WTC11 (cell line): ENCODE measurements around the gene VTI1A.

Experiments
- ELF4 ChIP-seq: sonication (generic); formaldehyde crosslinking; IDR thresholded peaks from 2 replicates; pipeline ENCODE4 v1.8.1; 2022; ENCODE audit warnings: low read depth, mild to moderate bottlenecking, moderate library complexity, missing genetic modification reagents
- IRF2 ChIP-seq: sonication (generic); formaldehyde crosslinking; IDR thresholded peaks from 2 replicates; pipeline ENCODE4 v1.8.0; 2022; ENCODE audit warnings: low read depth, missing genetic modification reagents, borderline replicate concordance
- MXD4 ChIP-seq: fragments of 250-450 bp; sonication (Bioruptor Pico); IDR thresholded peaks from 2 replicates; pipeline ENCODE4 v1.8.0; 2021; ENCODE audit warnings: mild to moderate bottlenecking, moderate library complexity, borderline replicate concordance
- NFE2L1 ChIP-seq: sonication (generic); formaldehyde crosslinking; IDR thresholded peaks from 2 replicates; pipeline ENCODE4 v1.8.1; 2023; ENCODE audit warnings: missing genetic modification reagents
- SMAD3 ChIP-seq: sonication (generic); formaldehyde crosslinking; IDR thresholded peaks from 2 replicates; pipeline ENCODE4 v1.8.0; 2022; ENCODE audit warnings: missing genetic modification reagents, mild to moderate bottlenecking, borderline replicate concordance
- SMAD4 ChIP-seq: sonication (generic); formaldehyde crosslinking; IDR thresholded peaks from 2 replicates; pipeline ENCODE4 v1.8.0; 2022; ENCODE audit warnings: mild to moderate bottlenecking, missing genetic modification reagents
- ZNF396 ChIP-seq: fragments of 250-450 bp; sonication (Bioruptor Pico); IDR thresholded peaks from 2 replicates; pipeline ENCODE4 v1.8.0; 2021; ENCODE audit warnings: mild to moderate bottlenecking, moderate library complexity, borderline replicate concordance
- TF ChIP-seq, protein P1 (sequence below): fragments of 200-600 bp; IDR thresholded peaks from 2 replicates; pipeline ENCODE4 v1.8.0; 2022; ENCODE audit warnings: antibody characterized with exemption
- TF ChIP-seq, protein P2 (sequence below): sonication (generic); formaldehyde crosslinking; IDR thresholded peaks from 2 replicates; pipeline ENCODE4 v1.8.1; 2023; ENCODE audit warnings: mild to moderate bottlenecking, missing genetic modification reagents
- TF ChIP-seq, protein P3 (sequence below): sonication (generic); formaldehyde crosslinking; IDR thresholded peaks from 2 replicates; pipeline ENCODE4 v1.8.1; 2022; ENCODE audit warnings: mild to moderate bottlenecking, missing genetic modification reagents, moderate library complexity, borderline replicate concordance
- TF ChIP-seq, protein P4 (sequence below): fragments of 250-450 bp; sonication (Bioruptor Pico); IDR thresholded peaks from 2 replicates; pipeline ENCODE4 v2.1.2; 2022; ENCODE audit warnings: mild to moderate bottlenecking, moderate library complexity
- TF ChIP-seq, protein P5 (sequence below): sonication (generic); formaldehyde crosslinking; IDR thresholded peaks from 2 replicates; pipeline ENCODE4 v1.8.0; 2022; ENCODE audit warnings: mild to moderate bottlenecking, missing genetic modification reagents
- TF ChIP-seq, protein P6 (sequence below): sonication (generic); formaldehyde crosslinking; conservative IDR thresholded peaks from 2 replicates; pipeline ENCODE4 v1.8.1; 2022; ENCODE audit warnings: mild to moderate bottlenecking, missing genetic modification reagents
- TF ChIP-seq, protein P7 (sequence below): sonication (generic); formaldehyde crosslinking; IDR thresholded peaks from 2 replicates; pipeline ENCODE4 v1.8.0; 2023; ENCODE audit warnings: missing genetic modification reagents, mild to moderate bottlenecking, borderline replicate concordance

DNA sequence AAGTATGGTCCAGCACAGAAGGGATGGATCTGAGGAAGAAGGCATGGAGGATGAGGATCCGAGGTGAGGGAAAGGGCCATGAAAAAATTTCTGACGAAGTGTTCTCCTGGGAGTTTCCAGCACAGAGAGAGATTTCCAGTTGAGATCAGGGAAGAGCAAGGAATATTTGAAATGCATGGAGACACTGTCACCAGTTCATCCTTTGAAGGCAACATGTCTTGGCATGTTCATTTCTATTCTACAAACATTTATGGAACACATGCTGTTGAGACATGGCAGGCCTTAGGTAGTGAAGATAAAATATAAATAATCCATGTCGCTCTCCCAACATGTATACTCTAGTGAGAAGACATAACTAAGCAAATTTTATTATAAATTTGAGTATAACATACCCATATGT, 269.1 kb downstream of the VTI1A start:
- TF ChIP-seq NFE2L1 (CRISPR knock-in tag) = no peak
- TF ChIP-seq, protein P1, sequence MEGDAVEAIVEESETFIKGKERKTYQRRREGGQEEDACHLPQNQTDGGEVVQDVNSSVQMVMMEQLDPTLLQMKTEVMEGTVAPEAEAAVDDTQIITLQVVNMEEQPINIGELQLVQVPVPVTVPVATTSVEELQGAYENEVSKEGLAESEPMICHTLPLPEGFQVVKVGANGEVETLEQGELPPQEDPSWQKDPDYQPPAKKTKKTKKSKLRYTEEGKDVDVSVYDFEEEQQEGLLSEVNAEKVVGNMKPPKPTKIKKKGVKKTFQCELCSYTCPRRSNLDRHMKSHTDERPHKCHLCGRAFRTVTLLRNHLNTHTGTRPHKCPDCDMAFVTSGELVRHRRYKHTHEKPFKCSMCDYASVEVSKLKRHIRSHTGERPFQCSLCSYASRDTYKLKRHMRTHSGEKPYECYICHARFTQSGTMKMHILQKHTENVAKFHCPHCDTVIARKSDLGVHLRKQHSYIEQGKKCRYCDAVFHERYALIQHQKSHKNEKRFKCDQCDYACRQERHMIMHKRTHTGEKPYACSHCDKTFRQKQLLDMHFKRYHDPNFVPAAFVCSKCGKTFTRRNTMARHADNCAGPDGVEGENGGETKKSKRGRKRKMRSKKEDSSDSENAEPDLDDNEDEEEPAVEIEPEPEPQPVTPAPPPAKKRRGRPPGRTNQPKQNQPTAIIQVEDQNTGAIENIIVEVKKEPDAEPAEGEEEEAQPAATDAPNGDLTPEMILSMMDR = no peak
- no peak for TF ChIP-seq ZNF396 (CRISPR knock-in tag)
- TF ChIP-seq, protein P2, sequence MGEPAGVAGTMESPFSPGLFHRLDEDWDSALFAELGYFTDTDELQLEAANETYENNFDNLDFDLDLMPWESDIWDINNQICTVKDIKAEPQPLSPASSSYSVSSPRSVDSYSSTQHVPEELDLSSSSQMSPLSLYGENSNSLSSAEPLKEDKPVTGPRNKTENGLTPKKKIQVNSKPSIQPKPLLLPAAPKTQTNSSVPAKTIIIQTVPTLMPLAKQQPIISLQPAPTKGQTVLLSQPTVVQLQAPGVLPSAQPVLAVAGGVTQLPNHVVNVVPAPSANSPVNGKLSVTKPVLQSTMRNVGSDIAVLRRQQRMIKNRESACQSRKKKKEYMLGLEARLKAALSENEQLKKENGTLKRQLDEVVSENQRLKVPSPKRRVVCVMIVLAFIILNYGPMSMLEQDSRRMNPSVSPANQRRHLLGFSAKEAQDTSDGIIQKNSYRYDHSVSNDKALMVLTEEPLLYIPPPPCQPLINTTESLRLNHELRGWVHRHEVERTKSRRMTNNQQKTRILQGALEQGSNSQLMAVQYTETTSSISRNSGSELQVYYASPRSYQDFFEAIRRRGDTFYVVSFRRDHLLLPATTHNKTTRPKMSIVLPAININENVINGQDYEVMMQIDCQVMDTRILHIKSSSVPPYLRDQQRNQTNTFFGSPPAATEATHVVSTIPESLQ (CRISPR knock-in tag) = no peak
- TF ChIP-seq SMAD4 (CRISPR knock-in tag) = no peak
- TF ChIP-seq, protein P3, sequence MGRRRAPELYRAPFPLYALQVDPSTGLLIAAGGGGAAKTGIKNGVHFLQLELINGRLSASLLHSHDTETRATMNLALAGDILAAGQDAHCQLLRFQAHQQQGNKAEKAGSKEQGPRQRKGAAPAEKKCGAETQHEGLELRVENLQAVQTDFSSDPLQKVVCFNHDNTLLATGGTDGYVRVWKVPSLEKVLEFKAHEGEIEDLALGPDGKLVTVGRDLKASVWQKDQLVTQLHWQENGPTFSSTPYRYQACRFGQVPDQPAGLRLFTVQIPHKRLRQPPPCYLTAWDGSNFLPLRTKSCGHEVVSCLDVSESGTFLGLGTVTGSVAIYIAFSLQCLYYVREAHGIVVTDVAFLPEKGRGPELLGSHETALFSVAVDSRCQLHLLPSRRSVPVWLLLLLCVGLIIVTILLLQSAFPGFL (CRISPR knock-in tag) = no peak
- no peak for TF ChIP-seq SMAD3 (CRISPR knock-in tag)
- TF ChIP-seq, protein P4, sequence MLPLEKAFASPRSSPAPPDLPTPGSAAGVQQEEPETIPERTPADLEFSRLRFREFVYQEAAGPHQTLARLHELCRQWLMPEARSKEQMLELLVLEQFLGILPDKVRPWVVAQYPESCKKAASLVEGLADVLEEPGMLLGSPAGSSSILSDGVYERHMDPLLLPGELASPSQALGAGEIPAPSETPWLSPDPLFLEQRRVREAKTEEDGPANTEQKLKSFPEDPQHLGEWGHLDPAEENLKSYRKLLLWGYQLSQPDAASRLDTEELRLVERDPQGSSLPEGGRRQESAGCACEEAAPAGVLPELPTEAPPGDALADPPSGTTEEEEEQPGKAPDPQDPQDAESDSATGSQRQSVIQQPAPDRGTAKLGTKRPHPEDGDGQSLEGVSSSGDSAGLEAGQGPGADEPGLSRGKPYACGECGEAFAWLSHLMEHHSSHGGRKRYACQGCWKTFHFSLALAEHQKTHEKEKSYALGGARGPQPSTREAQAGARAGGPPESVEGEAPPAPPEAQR = no peak
- TF ChIP-seq IRF2 (CRISPR knock-in tag) = no peak
- TF ChIP-seq, protein P5, sequence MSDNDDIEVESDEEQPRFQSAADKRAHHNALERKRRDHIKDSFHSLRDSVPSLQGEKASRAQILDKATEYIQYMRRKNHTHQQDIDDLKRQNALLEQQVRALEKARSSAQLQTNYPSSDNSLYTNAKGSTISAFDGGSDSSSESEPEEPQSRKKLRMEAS (CRISPR knock-in tag) = no peak
- TF ChIP-seq ELF4 = no peak
- TF ChIP-seq, protein P6, sequence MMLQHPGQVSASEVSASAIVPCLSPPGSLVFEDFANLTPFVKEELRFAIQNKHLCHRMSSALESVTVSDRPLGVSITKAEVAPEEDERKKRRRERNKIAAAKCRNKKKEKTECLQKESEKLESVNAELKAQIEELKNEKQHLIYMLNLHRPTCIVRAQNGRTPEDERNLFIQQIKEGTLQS (CRISPR knock-in tag) = no peak
- no peak for TF ChIP-seq MXD4 (CRISPR knock-in tag)
- TF ChIP-seq, protein P7, sequence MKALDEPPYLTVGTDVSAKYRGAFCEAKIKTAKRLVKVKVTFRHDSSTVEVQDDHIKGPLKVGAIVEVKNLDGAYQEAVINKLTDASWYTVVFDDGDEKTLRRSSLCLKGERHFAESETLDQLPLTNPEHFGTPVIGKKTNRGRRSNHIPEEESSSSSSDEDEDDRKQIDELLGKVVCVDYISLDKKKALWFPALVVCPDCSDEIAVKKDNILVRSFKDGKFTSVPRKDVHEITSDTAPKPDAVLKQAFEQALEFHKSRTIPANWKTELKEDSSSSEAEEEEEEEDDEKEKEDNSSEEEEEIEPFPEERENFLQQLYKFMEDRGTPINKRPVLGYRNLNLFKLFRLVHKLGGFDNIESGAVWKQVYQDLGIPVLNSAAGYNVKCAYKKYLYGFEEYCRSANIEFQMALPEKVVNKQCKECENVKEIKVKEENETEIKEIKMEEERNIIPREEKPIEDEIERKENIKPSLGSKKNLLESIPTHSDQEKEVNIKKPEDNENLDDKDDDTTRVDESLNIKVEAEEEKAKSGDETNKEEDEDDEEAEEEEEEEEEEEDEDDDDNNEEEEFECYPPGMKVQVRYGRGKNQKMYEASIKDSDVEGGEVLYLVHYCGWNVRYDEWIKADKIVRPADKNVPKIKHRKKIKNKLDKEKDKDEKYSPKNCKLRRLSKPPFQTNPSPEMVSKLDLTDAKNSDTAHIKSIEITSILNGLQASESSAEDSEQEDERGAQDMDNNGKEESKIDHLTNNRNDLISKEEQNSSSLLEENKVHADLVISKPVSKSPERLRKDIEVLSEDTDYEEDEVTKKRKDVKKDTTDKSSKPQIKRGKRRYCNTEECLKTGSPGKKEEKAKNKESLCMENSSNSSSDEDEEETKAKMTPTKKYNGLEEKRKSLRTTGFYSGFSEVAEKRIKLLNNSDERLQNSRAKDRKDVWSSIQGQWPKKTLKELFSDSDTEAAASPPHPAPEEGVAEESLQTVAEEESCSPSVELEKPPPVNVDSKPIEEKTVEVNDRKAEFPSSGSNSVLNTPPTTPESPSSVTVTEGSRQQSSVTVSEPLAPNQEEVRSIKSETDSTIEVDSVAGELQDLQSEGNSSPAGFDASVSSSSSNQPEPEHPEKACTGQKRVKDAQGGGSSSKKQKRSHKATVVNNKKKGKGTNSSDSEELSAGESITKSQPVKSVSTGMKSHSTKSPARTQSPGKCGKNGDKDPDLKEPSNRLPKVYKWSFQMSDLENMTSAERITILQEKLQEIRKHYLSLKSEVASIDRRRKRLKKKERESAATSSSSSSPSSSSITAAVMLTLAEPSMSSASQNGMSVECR (CRISPR knock-in tag) = no peak
